K562 (cell line): Measurements from ENCODE around the gene CCDC85C. TPM values are rescaled to one million over a fixed set of nuclear protein-coding genes. Genes with fewer than 3 reads are reported as not detected.

ENCODE experiments used
- ATAC-seq: fragments of 200-7000 bp; cut with Tn5 transposase; 3 replicates; pipeline ENCODE4 v1.9.1; 2020; ENCODE audit warnings: moderate library complexity
- BruUV-seq: library from RNA; stranded (reverse); fragments of 400-500 nt; replicated peaks from 2 replicates; lab custom pipeline; 2021; lab: Mats Ljungman, UMichigan
- CTCF ChIA-PET: fragments of 300-600 bp; formaldehyde crosslinking; extraction: SDS; loops from one replicate; lab custom pipeline; 2021; ENCODE audit warnings: low intra/inter-chr PET ratio; lab: Yijun Ruan, JAX
- POLR2A ChIA-PET: fragments of 300-600, 350-650 bp; sonication (Branson Sonifier 250); formaldehyde crosslinking; extraction: SDS; loops from one replicate; lab custom pipeline; 2021; ENCODE audit warnings: antibody characterized with exemption, inconsistent platforms; lab: Yijun Ruan, JAX
- DNase-seq, 4 experiments: peaks; one replicate each; pipeline versions ENCODE4 v3.0.0 to v3.0.0-alpha.2; 2011 to 2018; ENCODE audit warnings: low spot score in 3 of 4, mixed read lengths in 3 of 4; ENCODE audit errors: extremely low read depth in 1 of 4
- FAIRE-seq: peaks from 2 replicates; lab custom pipeline; 2011; peaks lifted over from hg19 to GRCh38; lab: Jason Lieb, UNC
- H2AFZ ChIP-seq: 2 replicates; pipeline ENCODE4 v1.6.0; 2011; ENCODE audit warnings: low read depth, low read length, control low read depth, inconsistent platforms
- H3K27ac ChIP-seq: fragments of 200-600 bp; 3 replicates; pipeline ENCODE4 v1.8.0; 2011; ENCODE audit warnings: low read depth, mild to moderate bottlenecking, control low read depth, inconsistent platforms, low read length, moderate library complexity, mixed read lengths; ENCODE audit errors: extremely low read depth
- H3K27me3 ChIP-seq, 2 experiments: fragments of 300-600 bp in 1 of 2; 2 replicates in 1 of 2; 3 replicates in 1 of 2; pipeline versions ENCODE4 v1.6.0 to v1.8.0; 2011; ENCODE audit warnings: inconsistent platforms in 2 of 2, low read length in 2 of 2, mild to moderate bottlenecking in 1 of 2, mixed read lengths in 1 of 2, moderate library complexity in 1 of 2; ENCODE audit not compliant: control insufficient read depth in 2 of 2, insufficient read depth in 2 of 2
- H3K36me3 ChIP-seq: fragments of 300-600 bp; 3 replicates; pipeline ENCODE4 v1.8.0; 2011; ENCODE audit warnings: mild to moderate bottlenecking, low read length, inconsistent platforms; ENCODE audit not compliant: control insufficient read depth, insufficient read depth
- H3K4me1 ChIP-seq, 2 experiments: fragments of 200-600 bp in 1 of 2; replicated peaks in 1 of 2; 2 replicates in 1 of 2; 3 replicates in 1 of 2; pipeline versions ENCODE4 v1.5.1 to v1.8.0; 2011; ENCODE audit warnings: inconsistent platforms in 2 of 2, low read length in 2 of 2, mild to moderate bottlenecking in 1 of 2, mixed read lengths in 1 of 2, moderate library complexity in 1 of 2; ENCODE audit not compliant: control insufficient read depth in 2 of 2, insufficient read depth in 2 of 2
- H3K4me2 ChIP-seq: 2 replicates; pipeline ENCODE4 v1.6.1; 2011; ENCODE audit warnings: low read length, control low read depth, inconsistent platforms, mixed read lengths; ENCODE audit not compliant: insufficient read depth
- H3K4me3 ChIP-seq: fragments of 200-600 bp; sonication (generic), shearing (Covaris generic); 2 replicates; pipeline ENCODE4 v1.5.1; 2016; ENCODE audit warnings: control low read depth, inconsistent platforms
- H3K79me2 ChIP-seq: fragments of 200-600 bp; 3 replicates; pipeline ENCODE4 v1.8.0; 2011; ENCODE audit warnings: low read length, inconsistent platforms; ENCODE audit not compliant: control insufficient read depth, insufficient read depth
- H3K9ac ChIP-seq, 2 experiments: 2 replicates each; pipeline versions ENCODE4 v1.6.0 to v1.6.1; 2011; ENCODE audit warnings: low read depth in 2 of 2, low read length in 2 of 2, control low read depth in 1 of 2, inconsistent platforms in 1 of 2, mild to moderate bottlenecking in 1 of 2, mixed read lengths in 1 of 2; ENCODE audit not compliant: insufficient read depth in 1 of 2
- H3K9me1 ChIP-seq: one replicate; pipeline ENCODE4 v1.6.0; 2011; ENCODE audit warnings: inconsistent platforms, mild to moderate bottlenecking, low read length, moderate library complexity; ENCODE audit not compliant: control insufficient read depth, insufficient read depth
- H3K9me3 ChIP-seq: replicated peaks from 2 replicates; pipeline ENCODE4 v1.5.1; 2011; ENCODE audit warnings: low read depth, low read length, inconsistent platforms; ENCODE audit not compliant: control insufficient read depth, insufficient read depth
- H4K20me1 ChIP-seq: replicated peaks from 2 replicates; pipeline ENCODE4 v1.6.1; 2011; ENCODE audit warnings: low read length, inconsistent platforms, mixed read lengths; ENCODE audit not compliant: control insufficient read depth, insufficient read depth
- POLR2G ChIP-seq: fragments of 200-400 bp; formaldehyde crosslinking; IDR thresholded peaks from 2 replicates; pipeline ENCODE4 v1.6.1; 2017; ENCODE audit warnings: low read depth, mild to moderate bottlenecking, antibody characterized with exemption, low read length, moderate library complexity
- RAD51 ChIP-seq: fragments of 450-650 bp; IDR thresholded peaks from 2 replicates; pipeline ENCODE4 v1.7.1; 2016; ENCODE audit warnings: low read depth, mild to moderate bottlenecking, borderline replicate concordance
- WGBS: fragments of 100-300 bp; shearing (Covaris generic); methylation state at CpG from one replicate; pipeline ENCODE4 v1.1.6; 2016; ENCODE audit warnings: low coverage, mixed read lengths; ENCODE audit not compliant: insufficient coverage; ENCODE audit errors: missing lambda C conversion rate; 5-methylcytosine and 5-hydroxymethylcytosine counted together
- in situ Hi-C: fragments of 300-500 bp; cut with MboI; formaldehyde crosslinking; loops from 4 replicates; pipeline ENCODE4 v1.15.0; 2018; ENCODE audit warnings: inconsistent platforms, mixed read lengths
- intact Hi-C: fragments of 100-400 bp; cut with micrococcal nuclease; formaldehyde crosslinking; loops from 2 replicates; pipeline ENCODE4 v1.14.2; 2022
- polyA plus RNA-seq, 8 experiments: library from polyadenylated mRNA; depleted of rRNA in 4 of 8; stranded (reverse) in 5 of 8; unstranded in 3 of 8; fragments of >200 nt; fragmentation: Nextera tagmentation in 2 of 8; fragmentation: Illumina TruSeq in 1 of 8; extraction: Ambion mirVana in 2 of 8; extraction: Trizol in 1 of 8; gene quantifications; 2 replicates each; pipeline versions ENCODE4 v1.2.1 to v1.2.3, GENCODE V29; 2011 to 2014; ENCODE audit warnings: inconsistent platforms in 1 of 8, missing spikeins in 1 of 8
- total RNA-seq, 7 experiments: library from RNA; depleted of rRNA in 6 of 7; stranded (reverse); fragments of >200 nt in 6 of 7; fragmentation: Illumina TruSeq in 2 of 7; extraction: Trizol in 2 of 7; gene quantifications; 2 replicates each; pipeline versions ENCODE4 v1.2.1 to v1.2.3, GENCODE V29; 2011 to 2021; ENCODE audit warnings: low replicate concordance in 1 of 7

Gene CCDC85C
- total and polyA plus RNA-seq, 9 of the 15 experiments (the other 6 are each of a cell fraction or from before 2014, with no cell fraction given): 0.18 to 22.0 (median 6.3) TPM

GRCh38 chr14:99516156-99516870 is 87.7 kb downstream of the CCDC85C start:
- H2AFZ ChIP-seq: no peak overlapping the region
- ChIA-PET CTCF (interaction anchor here (3.1 kb wide), 1 partner anchor 112 kb away, joined by 22 read pairs; no protein-coding TSS in a partner anchor), POLR2A (interaction anchor here (0.5 to 0.9 kb wide), 2 partner anchors 26 to 514 kb away, joined by 3 to 4 read pairs; no protein-coding TSS in a partner anchor)
- no peak for FAIRE-seq
- TF ChIP-seq POLR2G (0 out of 2 replicates have a peak, but pooled peaks have one; percentile 2), RAD51 (no peak)
- H3K79me2 ChIP-seq: no peaks in the 10 kb centered on the region
- H3K4me1 ChIP-seq: peaks cover 0 to 18% of the 10 kb centered on the region in 2 experiments; a peak in 2 of 5 replicates
- BruUV-seq: no TSS peak
- no peak overlapping the region for H3K4me3 ChIP-seq
- no peaks in the 10 kb centered on the region for H3K9me3 ChIP-seq
- peaks cover 9% of the 10 kb centered on the region; the same call in 1 of the 3 replicates for H3K36me3 ChIP-seq
- no peak for ATAC-seq
- no peak overlapping the region for H3K27ac ChIP-seq
- 0 out of 2 replicates have a peak, but pooled peaks cover 6% of the 10 kb centered on the region for H4K20me1 ChIP-seq
- 62% methylated on average over 14 of the region's 24 CpGs for WGBS
- intact Hi-C loops (no loop called here), in situ Hi-C loops (no loop called here)
- H3K9me1 ChIP-seq: no peaks in the 10 kb centered on the region
- DNase-seq: no peak
- no peaks in the 10 kb centered on the region for H3K27me3 ChIP-seq
- no peak overlapping the region for H3K4me2 ChIP-seq
- no peak overlapping the region for H3K9ac ChIP-seq
